Endodermal cell (in vitro differentiated cells): ENCODE data around the gene IMPA2. TPM values are rescaled to one million over a fixed set of nuclear protein-coding genes. Genes with fewer than 3 reads are reported as not detected.

Experiments
- DNase-seq: peaks from one replicate; pipeline ENCODE4 v3.0.0-alpha.2; 2017
- H3K27ac ChIP-seq: 2 replicates; pipeline ENCODE4 v1.5.1; 2013; ENCODE audit warnings: mild to moderate bottlenecking, low read depth, low read length, moderate library complexity
- H3K27me3 ChIP-seq: 2 replicates; pipeline ENCODE4 v1.6.1; 2013; ENCODE audit warnings: mild to moderate bottlenecking, low read length, moderate library complexity; ENCODE audit not compliant: insufficient read depth, control insufficient read depth, poor library complexity, severe bottlenecking
- H3K36me3 ChIP-seq: 2 replicates; pipeline ENCODE4 v1.7.0; 2013; ENCODE audit warnings: mild to moderate bottlenecking, low read length, moderate library complexity; ENCODE audit not compliant: control insufficient read depth, insufficient read depth
- H3K4me1 ChIP-seq: one replicate; pipeline ENCODE4 v1.7.0; 2013; ENCODE audit warnings: low read length; ENCODE audit not compliant: control insufficient read depth, insufficient read depth
- H3K4me3 ChIP-seq: 2 replicates; pipeline ENCODE4 v1.5.1; 2013; ENCODE audit warnings: mild to moderate bottlenecking, low read length, moderate library complexity
- H3K9ac ChIP-seq: 2 replicates; pipeline ENCODE4 v1.6.1; 2013; ENCODE audit warnings: mild to moderate bottlenecking, low read length, moderate library complexity; ENCODE audit not compliant: poor library complexity, severe bottlenecking; ENCODE audit errors: extremely low read depth
- H3K9me3 ChIP-seq: 2 replicates; pipeline ENCODE4 v1.6.1; 2013; ENCODE audit warnings: mild to moderate bottlenecking, low read length, moderate library complexity; ENCODE audit not compliant: control insufficient read depth
- H3K27ac Mint-ChIP-seq: 2 replicates; pipeline ENCODE4 v1.8.0; 2020; ENCODE audit warnings: mixed read lengths
- H3K27me3 Mint-ChIP-seq: 2 replicates; pipeline ENCODE4 v1.8.0; 2021; ENCODE audit warnings: mild to moderate bottlenecking, mixed read lengths; ENCODE audit not compliant: insufficient read depth
- H3K36me3 Mint-ChIP-seq: 2 replicates; pipeline ENCODE4 v1.8.0; 2020; ENCODE audit warnings: low read depth, mixed read lengths
- H3K4me1 Mint-ChIP-seq: 2 replicates; pipeline ENCODE4 v1.8.0; 2020; ENCODE audit warnings: mixed read lengths
- H3K4me3 Mint-ChIP-seq: 2 replicates; pipeline ENCODE4 v1.8.0; 2020; ENCODE audit warnings: mild to moderate bottlenecking, moderate library complexity, mixed read lengths
- H3K9me3 Mint-ChIP-seq: 2 replicates; pipeline ENCODE4 v1.8.0; 2020; ENCODE audit warnings: mild to moderate bottlenecking, mixed read lengths
- WGBS, 2 experiments: methylation state at CpG; one replicate each; pipeline versions ENCODE4 v1.1.5 to v1.1.7; 2013; ENCODE audit warnings: missing lambda C conversion rate in 2 of 2, mixed read lengths in 1 of 2; ENCODE audit not compliant: insufficient coverage in 1 of 2, insufficient read length in 1 of 2; 5-methylcytosine and 5-hydroxymethylcytosine counted together
- total RNA-seq, 2 donors: library from RNA; stranded (reverse); fragmentation: NEBNext Ultra II Directional in 1 of 2; extraction: Animal tissue kit (Norgen Biotek cat#: 25700) in 1 of 2; gene quantifications; 2 replicates in 1 of 2; 3 replicates in 1 of 2; pipeline ENCODE4 v1.2.1, GENCODE V29; 2021
- TF ChIP-seq, protein P1 (sequence below): fragments of 200-600 bp; sonication (generic); conservative IDR thresholded peaks from 2 replicates; pipeline ENCODE4 v1.5.0; 2021; ENCODE audit warnings: antibody characterized with exemption, mild to moderate bottlenecking

IMPA2 gene
- total RNA-seq, 2 donors from 2014 or later, result 68.0 to 88.9 TPM

DNA sequence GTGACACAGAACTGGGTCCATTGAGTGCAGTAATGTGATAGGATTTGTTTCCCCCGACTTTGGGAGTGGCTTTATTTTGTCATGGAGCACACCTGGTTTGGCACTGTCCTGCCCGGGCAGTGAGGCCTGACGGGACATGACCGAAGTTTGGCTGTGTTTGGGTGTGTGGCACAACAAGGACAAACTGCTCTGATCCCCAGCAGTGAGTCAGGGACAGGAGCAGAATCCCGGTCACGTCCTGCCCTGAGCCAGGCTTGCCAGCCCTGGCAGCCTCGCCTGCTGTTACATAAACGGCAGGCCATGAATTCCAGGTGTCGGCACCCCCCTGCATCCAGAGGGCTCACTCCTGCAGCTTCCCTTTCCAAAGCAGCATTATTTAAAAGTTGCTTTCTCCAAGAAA is 45.7 kb downstream of the IMPA2 start:
- Histone ChIP-seq H3K4me3 (no peak overlapping the region), H3K36me3 (peaks cover 21% of the 10 kb centered on the region), H3K27ac (no peak overlapping the region), H3K9ac (no peak overlapping the region), H3K27me3 (no peaks in the 10 kb centered on the region), H3K9me3 (no peaks in the 10 kb centered on the region), H3K4me1 (peaks cover 11% of the 10 kb centered on the region)
- WGBS, 2 experiments, result 89 to 97% methylated on average over 5 to 9 of the region's 9 CpGs
- TF ChIP-seq, protein P1, sequence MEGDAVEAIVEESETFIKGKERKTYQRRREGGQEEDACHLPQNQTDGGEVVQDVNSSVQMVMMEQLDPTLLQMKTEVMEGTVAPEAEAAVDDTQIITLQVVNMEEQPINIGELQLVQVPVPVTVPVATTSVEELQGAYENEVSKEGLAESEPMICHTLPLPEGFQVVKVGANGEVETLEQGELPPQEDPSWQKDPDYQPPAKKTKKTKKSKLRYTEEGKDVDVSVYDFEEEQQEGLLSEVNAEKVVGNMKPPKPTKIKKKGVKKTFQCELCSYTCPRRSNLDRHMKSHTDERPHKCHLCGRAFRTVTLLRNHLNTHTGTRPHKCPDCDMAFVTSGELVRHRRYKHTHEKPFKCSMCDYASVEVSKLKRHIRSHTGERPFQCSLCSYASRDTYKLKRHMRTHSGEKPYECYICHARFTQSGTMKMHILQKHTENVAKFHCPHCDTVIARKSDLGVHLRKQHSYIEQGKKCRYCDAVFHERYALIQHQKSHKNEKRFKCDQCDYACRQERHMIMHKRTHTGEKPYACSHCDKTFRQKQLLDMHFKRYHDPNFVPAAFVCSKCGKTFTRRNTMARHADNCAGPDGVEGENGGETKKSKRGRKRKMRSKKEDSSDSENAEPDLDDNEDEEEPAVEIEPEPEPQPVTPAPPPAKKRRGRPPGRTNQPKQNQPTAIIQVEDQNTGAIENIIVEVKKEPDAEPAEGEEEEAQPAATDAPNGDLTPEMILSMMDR, result no peak
- Mint-ChIP-seq H3K4me3 (no peak overlapping the region), H3K27me3 (no peaks in the 10 kb centered on the region), H3K27ac (peak overlapping the region; percentile 80), H3K9me3 (no peaks in the 10 kb centered on the region), H3K36me3 (peaks cover 50% of the 10 kb centered on the region), H3K4me1 (peaks cover 12% of the 10 kb centered on the region)
- DNase-seq, result no peak

DNA sequence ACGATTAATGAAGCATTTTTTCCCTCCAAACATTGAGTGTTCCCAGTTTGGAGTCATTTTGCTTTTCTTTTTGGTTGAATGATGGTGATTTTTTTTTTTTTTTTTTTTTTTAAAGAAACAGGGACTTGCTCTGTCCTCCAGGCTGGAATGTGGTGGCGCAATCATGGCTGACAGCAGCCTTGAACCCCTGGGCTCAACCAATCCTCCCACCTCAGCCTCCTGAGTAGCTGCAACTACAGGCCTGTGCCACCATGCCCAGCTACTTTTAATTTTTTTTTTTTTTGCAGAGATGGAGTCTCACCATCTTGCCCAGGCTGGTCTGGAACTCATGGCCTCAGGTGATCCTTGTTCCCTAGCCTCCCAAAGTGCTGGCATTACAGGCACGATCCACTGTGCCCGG is 46.2 kb downstream of the IMPA2 start:
- Histone ChIP-seq H3K9ac (no peak overlapping the region), H3K4me1 (peaks cover 11% of the 10 kb centered on the region), H3K36me3 (peaks cover 25% of the 10 kb centered on the region), H3K9me3 (no peaks in the 10 kb centered on the region), H3K27ac (no peak overlapping the region), H3K4me3 (no peak overlapping the region), H3K27me3 (no peaks in the 10 kb centered on the region)
- TF ChIP-seq, protein P1, result no peak
- Mint-ChIP-seq H3K4me3 (no peak overlapping the region), H3K36me3 (peaks cover 55% of the 10 kb centered on the region), H3K27me3 (no peaks in the 10 kb centered on the region), H3K27ac (peak overlapping the region; percentile 66), H3K4me1 (peaks cover 12% of the 10 kb centered on the region), H3K9me3 (no peaks in the 10 kb centered on the region)
- WGBS, 2 experiments, result 91 to 100% methylated on average over 4 of the region's 4 CpGs
- no peak for DNase-seq

DNA sequence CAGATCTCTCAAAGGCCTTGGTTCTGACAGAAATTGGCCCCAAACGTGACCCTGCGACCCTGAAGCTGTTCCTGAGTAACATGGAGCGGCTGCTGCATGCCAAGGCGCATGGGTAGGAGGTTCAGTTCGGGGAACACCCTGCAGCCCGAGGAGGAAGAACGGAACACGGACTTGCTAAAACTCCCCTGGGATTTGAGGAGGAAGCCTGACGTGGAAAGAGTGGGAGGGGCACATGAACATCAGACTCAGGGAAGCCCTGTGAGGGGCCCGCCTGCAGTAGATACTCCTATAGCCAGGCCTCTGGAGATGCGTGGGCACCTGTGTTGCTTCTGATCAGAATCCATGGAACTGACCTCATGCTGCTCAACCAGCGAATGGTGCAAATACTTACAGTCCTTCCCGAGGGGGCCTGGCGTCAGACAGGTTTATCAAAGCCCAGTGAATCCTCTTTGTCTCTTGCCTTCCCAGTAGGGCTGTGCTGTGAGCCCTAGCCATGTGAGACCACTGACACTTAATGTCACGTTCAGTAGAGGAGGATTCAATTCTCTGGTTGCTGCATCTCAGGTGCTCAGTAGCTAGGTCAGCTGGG is 46.8 kb downstream of the IMPA2 start:
- peaks cover 55% of the 10 kb centered on the region for H3K36me3 Mint-ChIP-seq
- TF ChIP-seq, protein P1, result no peak

More for the DNA sequence above, 46.8 kb downstream of the IMPA2 start:
- Mint-ChIP-seq H3K27ac (peak overlapping the region; percentile 66), H3K4me1 (peaks cover 14% of the 10 kb centered on the region), H3K4me3 (no peak overlapping the region), H3K9me3 (no peaks in the 10 kb centered on the region), H3K27me3 (no peaks in the 10 kb centered on the region)
- H3K4me3 ChIP-seq, result no peak overlapping the region
- no peaks in the 10 kb centered on the region for H3K27me3 ChIP-seq
- peaks cover 12% of the 10 kb centered on the region for H3K4me1 ChIP-seq
- H3K27ac ChIP-seq, result no peak overlapping the region
- WGBS, 2 experiments, result 82 to 93% methylated on average over 15 of the region's 15 CpGs
- H3K9me3 ChIP-seq, result no peaks in the 10 kb centered on the region
- no peak overlapping the region for H3K9ac ChIP-seq
- DNase-seq, result peak; percentile 63
- H3K36me3 ChIP-seq, result peaks cover 25% of the 10 kb centered on the region
